ENCODE measurements around the gene SYNJ2.
A peak's percentile ranks its signal among the peaks of the same experiment; 100 is the strongest.

Gene SYNJ2

GRCh38 chr6:158015188-158015506 lies 33.5 kb downstream of the SYNJ2 start:
- DNase-seq, result no peak

DNA sequence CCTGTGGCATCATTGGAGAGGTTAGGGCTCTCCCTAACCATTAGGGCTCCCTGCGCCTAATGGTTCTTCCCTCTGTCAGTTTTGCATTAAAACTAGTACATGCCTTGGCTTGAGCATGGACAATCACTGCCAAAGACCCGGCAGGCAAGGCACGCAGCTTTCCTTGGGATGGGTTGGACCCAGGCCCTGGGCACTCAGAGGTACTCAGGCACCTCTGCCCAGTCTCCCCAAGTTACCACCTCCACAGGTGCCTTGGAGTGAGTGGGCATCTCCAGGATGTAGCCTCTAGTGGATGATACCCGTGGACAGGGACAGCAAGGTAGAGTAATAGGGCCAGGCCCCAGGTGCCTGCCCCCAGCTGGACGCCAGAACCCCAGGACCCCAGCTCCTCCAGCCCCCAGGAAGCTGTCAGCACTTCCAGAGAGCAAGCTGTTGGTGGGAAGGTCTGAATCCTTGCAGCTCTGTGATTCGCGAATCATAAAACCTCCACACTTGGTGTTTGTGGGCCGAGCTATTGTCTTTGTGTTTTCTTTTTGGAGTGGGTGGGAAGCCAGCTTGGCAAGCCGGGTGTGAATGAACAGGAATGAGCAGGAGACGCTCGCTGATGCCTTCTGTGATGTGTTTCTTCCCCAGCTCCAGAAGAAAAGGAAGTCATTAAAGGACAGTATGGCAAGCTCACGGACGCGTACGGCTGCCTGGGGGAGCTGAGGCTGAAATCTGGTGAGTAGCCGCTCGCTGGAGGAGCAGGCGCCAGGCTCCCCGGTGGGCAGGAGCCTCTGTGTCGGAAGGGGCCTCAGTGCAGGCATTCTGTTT lies 35.1 kb downstream of the SYNJ2 start:
- DNase-seq, result peak; percentile 88

DNA sequence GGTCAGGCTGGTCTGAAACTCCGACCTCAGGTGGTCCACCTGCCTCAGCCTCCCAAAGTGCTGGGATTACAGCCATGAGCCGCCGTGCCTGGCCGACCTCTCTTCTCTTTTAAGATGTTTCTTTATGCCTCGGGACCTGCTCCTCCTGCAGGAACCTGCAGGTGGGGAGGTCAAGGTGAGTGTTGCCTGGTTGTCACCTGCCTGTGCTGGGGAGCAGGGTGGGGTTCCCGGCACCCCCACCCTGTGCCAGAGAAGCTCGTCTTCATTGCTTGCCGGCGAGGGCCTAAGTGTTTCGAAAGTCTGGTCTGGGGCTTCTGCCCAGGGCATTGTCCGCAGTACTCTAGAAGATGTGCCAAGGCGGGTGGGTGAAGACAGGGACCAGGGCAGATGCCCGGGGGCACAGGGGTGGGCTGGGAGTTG lies 36.0 kb downstream of the SYNJ2 start:
- no peak for DNase-seq

GRCh38 chr6:158018041-158018771 lies 36.5 kb downstream of the SYNJ2 start:
- DNase-seq, result no peak

DNA sequence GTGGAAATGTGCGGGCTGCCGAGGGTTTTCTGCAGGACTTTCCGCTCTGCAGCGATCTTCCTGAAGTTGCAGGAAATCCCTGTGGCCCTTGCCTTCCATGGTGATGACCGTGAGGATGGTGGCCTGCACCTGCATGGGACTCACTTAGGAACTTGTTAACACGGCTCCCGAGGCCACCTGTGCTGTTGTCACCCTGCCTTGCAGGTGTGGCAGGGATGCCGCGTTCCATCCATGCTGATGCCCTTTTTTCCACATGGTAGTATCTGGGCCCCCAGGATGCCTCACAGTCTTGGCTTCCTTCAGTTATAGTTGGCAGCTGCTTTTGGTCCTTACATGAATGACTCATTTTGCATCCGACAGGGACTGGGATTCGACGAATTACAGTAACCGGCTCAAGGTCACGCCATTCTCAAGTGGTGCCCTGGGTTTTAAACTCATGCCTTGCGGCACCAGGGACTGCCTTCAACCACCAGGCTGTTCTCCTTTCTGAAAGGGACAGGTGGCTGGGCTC lies 37.2 kb downstream of the SYNJ2 start:
- peak; percentile 66 for DNase-seq

DNA sequence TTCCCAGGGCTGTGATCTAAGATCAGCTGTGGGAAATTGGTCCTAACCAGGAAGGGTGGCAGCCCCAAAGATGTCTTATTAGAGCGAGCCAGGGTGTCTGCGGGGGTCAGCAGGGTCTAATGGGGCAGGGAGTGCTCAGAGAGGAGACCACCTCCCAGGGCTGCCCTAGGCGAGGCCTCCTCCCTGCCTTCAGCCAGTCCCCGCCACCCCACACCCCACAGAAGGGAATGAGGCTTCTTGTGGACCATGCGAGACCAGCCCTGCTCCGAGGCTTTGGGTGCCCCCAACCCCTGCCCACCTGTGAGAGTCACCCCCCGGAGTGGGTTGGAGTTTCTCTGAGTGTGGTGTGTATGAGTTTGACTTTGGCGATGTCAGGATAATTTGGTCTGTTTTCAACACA lies 37.8 kb downstream of the SYNJ2 start:
- DNase-seq, result no peak

- DNase-seq, result no peak
Observed at GRCh38 chr6:158020272-158020711, 38.6 kb downstream of the SYNJ2 start.

DNA sequence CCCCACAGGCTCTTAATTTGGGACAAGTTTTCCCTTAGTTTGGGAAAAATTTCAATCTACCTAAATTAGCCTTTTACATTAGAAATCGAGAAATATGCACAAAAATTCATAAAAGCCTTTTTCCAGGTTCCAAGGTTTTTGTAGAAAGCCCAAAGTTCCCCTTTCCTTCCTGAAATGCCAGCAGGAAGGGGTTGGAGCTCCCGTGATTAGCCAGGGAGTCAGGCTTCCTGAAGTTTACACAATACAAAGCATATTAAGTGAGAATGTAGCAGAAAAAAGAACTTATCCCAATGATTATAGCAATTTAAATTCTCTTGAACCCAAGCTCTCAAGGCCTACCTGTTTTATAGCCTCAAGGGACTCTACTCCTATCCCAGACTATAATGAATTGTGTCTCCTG lies 39.1 kb downstream of the SYNJ2 start:
- DNase-seq, result no peak

DNA sequence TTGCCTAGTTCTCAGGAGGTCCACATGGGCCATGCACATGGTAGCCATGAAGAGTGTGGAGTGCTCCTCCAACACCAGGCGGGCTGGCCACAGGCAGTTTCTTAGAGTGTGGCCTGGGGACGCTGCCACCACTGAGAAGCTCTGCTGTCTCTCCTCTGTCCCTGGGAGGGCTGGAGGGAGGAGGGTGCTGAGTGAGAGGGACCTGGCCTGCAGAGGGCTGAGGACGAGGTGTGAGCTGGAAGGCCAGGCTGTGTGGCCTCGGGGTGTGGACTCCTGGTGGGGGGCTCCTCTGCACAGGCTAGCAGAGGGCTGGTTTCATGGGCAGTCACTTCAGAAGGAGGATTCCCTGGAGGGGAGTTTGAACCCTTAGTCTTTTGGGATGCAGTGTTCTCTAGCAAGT lies 39.7 kb downstream of the SYNJ2 start:
- no peak for DNase-seq

GRCh38 chr6:158021814-158022748 lies 40.4 kb downstream of the SYNJ2 start:
- DNase-seq, result no peak

- DNase-seq, result no peak
Observed at GRCh38 chr6:158022749-158023596, 41.3 kb downstream of the SYNJ2 start.

GRCh38 chr6:158023597-158023939 lies 41.9 kb downstream of the SYNJ2 start:
- no peak for DNase-seq

DNA sequence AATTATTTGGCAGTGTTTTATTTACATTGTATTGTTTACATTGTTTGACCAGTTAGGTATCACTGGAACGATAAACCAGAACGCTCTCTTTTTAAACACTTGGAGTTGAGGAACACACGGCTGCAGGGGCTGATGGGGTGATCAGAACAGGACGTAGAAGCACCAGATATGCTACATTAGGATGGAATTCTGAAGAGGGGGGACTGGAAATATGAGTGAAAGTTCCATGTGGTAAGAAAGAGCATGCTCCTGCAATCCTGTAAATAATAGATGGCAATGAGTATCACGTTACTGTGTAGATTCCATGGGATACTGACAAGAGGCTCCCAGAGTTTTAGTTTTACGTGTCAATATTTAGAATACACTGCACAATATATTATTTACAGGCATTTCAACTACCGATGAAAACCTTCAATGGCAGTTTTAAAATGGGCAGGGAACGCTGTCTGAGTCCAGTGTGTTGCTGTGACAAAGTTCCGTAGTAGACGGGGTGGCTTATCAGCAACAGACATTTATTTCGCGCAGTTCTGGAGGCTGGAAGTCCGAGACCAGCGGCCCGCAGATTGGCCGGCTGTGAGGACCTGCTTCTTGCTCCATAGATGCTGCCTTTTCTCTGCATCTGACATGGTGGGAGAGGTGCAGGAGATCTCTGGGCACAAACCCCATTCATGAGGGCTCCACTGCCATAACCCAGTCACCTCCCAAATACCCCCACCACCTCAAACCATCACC lies 43.1 kb downstream of the SYNJ2 start:
- no peak for DNase-seq

- peak; percentile 79 for DNase-seq
Observed at GRCh38 chr6:158026054-158026900, 44.6 kb downstream of the SYNJ2 start.

GRCh38 chr6:158026901-158027589 lies 45.4 kb downstream of the SYNJ2 start:
- DNase-seq, result no peak

- peak; percentile 72 for DNase-seq
Observed at GRCh38 chr6:158027590-158028285, 46.1 kb downstream of the SYNJ2 start.

DNA sequence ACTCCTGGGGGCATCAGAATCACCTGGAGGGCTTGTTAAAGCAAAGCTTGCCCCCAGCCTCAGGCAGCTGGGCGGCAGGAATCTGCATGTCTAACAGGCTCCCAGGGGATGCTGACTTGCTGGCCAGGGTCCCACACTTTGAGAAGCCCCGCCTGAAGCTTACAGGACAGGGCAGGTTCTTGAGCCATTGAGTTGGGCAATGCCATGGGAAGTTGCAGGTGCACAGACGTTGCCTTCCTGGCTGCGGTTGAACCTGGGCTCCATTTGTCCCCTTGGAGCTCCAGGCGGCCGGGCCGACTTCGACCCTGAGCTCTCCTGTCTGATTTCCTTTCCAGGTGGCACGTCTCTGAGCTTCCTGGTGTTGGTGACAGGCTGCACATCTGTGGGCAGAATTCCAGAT lies 46.8 kb downstream of the SYNJ2 start:
- no peak for DNase-seq

DNA sequence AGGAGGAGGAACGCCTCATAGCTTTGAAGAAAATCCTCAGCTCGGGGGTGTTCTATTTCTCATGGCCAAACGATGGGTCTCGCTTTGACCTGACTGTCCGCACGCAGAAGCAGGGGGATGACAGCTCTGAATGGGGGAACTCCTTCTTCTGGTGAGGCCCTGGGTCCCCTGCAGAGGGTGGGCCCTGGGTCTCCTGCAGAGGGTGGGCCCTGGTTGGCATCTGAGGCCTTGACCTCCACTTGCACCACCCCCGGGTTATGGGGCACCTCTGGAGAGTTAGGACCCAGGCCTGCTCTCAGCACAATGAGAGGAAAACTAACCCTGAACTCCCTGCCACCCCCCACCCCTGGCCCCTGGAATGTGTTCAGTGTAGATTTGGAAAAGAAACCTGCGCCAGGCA lies 47.2 kb downstream of the SYNJ2 start:
- no peak for DNase-seq

DNA sequence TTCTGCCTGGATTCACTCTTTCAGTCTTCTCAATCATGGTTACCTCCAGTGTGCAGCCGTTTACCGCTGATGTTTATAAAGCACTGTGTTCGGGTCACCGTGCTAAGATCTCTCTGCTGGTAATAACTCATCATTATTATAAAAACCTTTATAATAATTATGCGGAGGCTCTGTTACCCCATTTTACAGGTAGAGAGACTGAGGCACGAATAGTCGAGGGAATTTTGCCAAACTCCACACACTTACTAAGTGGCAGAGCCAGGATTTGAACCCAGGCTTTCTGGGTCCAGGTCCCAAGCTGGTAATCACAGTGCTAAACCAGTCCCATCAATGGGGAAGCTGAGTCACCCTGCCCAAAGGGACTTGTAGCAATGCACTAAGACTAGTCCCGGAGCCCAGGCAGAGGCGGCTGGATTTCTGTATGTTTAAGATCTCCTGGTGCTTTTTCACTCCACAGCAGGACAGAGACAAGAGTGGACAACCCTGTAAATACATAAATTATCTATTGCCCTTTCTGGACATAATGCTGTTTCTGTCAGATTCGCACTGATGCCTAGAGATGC lies 48.1 kb downstream of the SYNJ2 start:
- no peak for DNase-seq
